A673 (cell line): ENCODE measurements around the gene ERI3.

ENCODE experiments used
- EZH2 ChIP-seq: fragments of 200-600 bp; sonication (generic); IDR thresholded peaks from 2 replicates; pipeline ENCODE4 v1.6.1; 2017; ENCODE audit warnings: borderline replicate concordance, low read depth, mild to moderate bottlenecking, mixed read lengths, antibody characterized with exemption, low read length; ENCODE audit not compliant: poor library complexity, severe bottlenecking
- TF ChIP-seq, protein P1 (sequence below): fragments of 300-800, 200-600 bp; sonication (generic); conservative IDR thresholded peaks from 2 replicates; pipeline ENCODE4 v1.5.1; 2017; ENCODE audit warnings: low read depth, mild to moderate bottlenecking, antibody characterized with exemption, low read length, moderate library complexity, mixed read lengths

DNA sequence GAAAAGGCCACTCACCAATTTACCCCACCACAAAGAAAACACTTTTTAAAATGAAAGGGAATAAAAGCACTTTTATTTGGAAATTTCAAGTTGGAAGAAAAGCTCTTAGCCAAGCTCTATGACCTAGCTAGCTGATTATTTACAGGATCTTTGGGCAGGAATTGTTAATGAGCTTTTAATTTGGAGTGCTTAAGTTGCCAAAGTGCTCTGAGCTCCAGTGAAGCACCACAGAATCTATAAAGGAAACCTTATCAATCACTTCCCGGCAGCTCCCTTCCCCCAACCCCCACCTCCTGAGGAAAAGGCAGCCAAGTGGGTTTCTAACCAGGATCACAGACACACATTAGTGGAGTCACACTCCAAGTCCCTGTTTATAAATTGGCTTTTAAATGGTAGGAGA, 1.5 kb downstream of the ERI3 start:
- TF ChIP-seq, protein P1, sequence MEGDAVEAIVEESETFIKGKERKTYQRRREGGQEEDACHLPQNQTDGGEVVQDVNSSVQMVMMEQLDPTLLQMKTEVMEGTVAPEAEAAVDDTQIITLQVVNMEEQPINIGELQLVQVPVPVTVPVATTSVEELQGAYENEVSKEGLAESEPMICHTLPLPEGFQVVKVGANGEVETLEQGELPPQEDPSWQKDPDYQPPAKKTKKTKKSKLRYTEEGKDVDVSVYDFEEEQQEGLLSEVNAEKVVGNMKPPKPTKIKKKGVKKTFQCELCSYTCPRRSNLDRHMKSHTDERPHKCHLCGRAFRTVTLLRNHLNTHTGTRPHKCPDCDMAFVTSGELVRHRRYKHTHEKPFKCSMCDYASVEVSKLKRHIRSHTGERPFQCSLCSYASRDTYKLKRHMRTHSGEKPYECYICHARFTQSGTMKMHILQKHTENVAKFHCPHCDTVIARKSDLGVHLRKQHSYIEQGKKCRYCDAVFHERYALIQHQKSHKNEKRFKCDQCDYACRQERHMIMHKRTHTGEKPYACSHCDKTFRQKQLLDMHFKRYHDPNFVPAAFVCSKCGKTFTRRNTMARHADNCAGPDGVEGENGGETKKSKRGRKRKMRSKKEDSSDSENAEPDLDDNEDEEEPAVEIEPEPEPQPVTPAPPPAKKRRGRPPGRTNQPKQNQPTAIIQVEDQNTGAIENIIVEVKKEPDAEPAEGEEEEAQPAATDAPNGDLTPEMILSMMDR: no peak
- TF ChIP-seq EZH2: no peak
